Kidney (tissue), 14 donors: Measurements from ENCODE around the gene IFNL2. TPM values are rescaled to one million over a fixed set of nuclear protein-coding genes. Genes with fewer than 3 reads are reported as not detected.
"Not testable (repeated sequence)": the region's sequence is repeated elsewhere in the genome, so short reads cannot be mapped to it uniquely, and the experiment has no call there.

Experiments used
- DNase-seq, 5 donors: peaks; one replicate each; pipeline ENCODE4 v3.0.0-alpha.2; 2013 to 2020
- FAIRE-seq: peaks from 2 replicates; lab custom pipeline; 2012; peaks lifted over from hg19 to GRCh38; lab: Jason Lieb, UNC
- H3K27ac ChIP-seq, 2 donors: one replicate each; pipeline ENCODE4 v1.7.0; 2013; ENCODE audit warnings: low read depth in 2 of 2, low read length in 2 of 2, inconsistent platforms in 1 of 2
- H3K27me3 ChIP-seq: one replicate; pipeline ENCODE4 v1.7.1; 2013; ENCODE audit warnings: low read length, inconsistent platforms; ENCODE audit not compliant: control insufficient read depth, insufficient read depth
- H3K36me3 ChIP-seq, 3 donors: one replicate each; pipeline versions ENCODE4 v1.7.0 to v1.7.1; 2013; ENCODE audit warnings: low read length in 3 of 3, control low read depth in 1 of 3, inconsistent platforms in 1 of 3; ENCODE audit not compliant: insufficient read depth in 3 of 3, control insufficient read depth in 2 of 3
- H3K4me1 ChIP-seq, 3 donors: one replicate each; pipeline versions ENCODE4 v1.7.0 to v1.7.1; 2013; ENCODE audit warnings: low read length in 3 of 3, inconsistent platforms in 1 of 3, low read depth in 1 of 3; ENCODE audit not compliant: control insufficient read depth in 2 of 3, insufficient read depth in 2 of 3
- H3K4me3 ChIP-seq, 3 donors: one replicate each; pipeline versions ENCODE4 v1.7.0 to v1.8.1; 2013; ENCODE audit warnings: low read length in 3 of 3, control low read depth in 1 of 3, inconsistent platforms in 1 of 3
- H3K9ac ChIP-seq, 3 donors: one replicate each; pipeline versions ENCODE4 v1.7.0 to v1.7.1; 2013; ENCODE audit warnings: low read length in 3 of 3, control low read depth in 1 of 3, inconsistent platforms in 1 of 3
- H3K9me3 ChIP-seq, 3 donors: one replicate each; pipeline versions ENCODE4 v1.7.0 to v1.7.1; 2013; ENCODE audit warnings: low read length in 3 of 3, control low read depth in 1 of 3, inconsistent platforms in 1 of 3; ENCODE audit not compliant: control insufficient read depth in 2 of 3, insufficient read depth in 1 of 3
- intact Hi-C: fragments of 100-400 bp; cut with DNase I; formaldehyde crosslinking; loops from one replicate; pipeline ENCODE4 v1.11.1; 2022
- polyA plus RNA-seq: library from polyadenylated mRNA; stranded (reverse); fragments of 350-450 nt; fragmentation: Illumina TruSeq; extraction: RNeasy Lipid Tissue Mini Kit (QIAGEN cat#74804); gene quantifications from one replicate; pipeline ENCODE4 v1.2.3, GENCODE V29; 2014; ENCODE audit warnings: low read depth, low replicate concordance; ENCODE audit not compliant: insufficient read depth
- total RNA-seq: library from RNA; stranded (reverse); fragmentation: NEBNext Ultra II Directional; extraction: Animal tissue kit (Norgen Biotek cat#: 25700); gene quantifications from one replicate; pipeline ENCODE4 v1.2.1, GENCODE V29; 2021
- TF ChIP-seq, protein P1 (sequence below): IDR thresholded peaks from 3 replicates; pipeline ENCODE4 v1.5.1; 2012; ENCODE audit warnings: mild to moderate bottlenecking, moderate library complexity, borderline replicate concordance; ENCODE audit not compliant: insufficient read depth; ENCODE audit errors: extremely low read depth
- donor health status: control.
- donor health status: control.
- donor health status: control.
- donor health status: control.
- donor health status: control.
- donor health status: DM: yes; HTN: yes; CAD: no.
- donor health status: Normal renal cell carcinoma (clear cell type).

Gene IFNL2
- total and polyA plus RNA-seq, 2 donors from 2014 or later, result not detected

DNA sequence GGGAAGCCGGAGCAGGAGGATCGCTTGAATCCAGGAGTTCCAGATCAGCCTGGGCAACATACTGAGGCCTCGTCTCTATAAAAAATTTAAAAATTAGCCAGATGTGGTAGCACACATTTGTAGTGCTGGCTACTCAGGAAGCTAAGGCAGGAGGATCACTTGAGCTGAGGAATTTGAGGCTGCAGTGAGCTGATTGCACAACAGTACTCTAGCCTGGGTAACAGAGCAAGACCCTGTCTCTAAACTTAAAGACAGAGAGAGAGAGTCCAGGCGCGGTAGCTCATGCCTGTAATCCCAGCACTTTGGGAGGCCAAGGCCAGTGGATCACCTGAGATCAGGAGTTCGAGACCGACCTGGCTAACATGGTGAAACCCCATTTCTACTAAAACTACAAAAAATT is 27.8 kb upstream of the IFNL2 start:
- TF ChIP-seq, protein P1, sequence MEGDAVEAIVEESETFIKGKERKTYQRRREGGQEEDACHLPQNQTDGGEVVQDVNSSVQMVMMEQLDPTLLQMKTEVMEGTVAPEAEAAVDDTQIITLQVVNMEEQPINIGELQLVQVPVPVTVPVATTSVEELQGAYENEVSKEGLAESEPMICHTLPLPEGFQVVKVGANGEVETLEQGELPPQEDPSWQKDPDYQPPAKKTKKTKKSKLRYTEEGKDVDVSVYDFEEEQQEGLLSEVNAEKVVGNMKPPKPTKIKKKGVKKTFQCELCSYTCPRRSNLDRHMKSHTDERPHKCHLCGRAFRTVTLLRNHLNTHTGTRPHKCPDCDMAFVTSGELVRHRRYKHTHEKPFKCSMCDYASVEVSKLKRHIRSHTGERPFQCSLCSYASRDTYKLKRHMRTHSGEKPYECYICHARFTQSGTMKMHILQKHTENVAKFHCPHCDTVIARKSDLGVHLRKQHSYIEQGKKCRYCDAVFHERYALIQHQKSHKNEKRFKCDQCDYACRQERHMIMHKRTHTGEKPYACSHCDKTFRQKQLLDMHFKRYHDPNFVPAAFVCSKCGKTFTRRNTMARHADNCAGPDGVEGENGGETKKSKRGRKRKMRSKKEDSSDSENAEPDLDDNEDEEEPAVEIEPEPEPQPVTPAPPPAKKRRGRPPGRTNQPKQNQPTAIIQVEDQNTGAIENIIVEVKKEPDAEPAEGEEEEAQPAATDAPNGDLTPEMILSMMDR, result no peak
- FAIRE-seq, result no peak
- no peaks in the 10 kb centered on the region for H3K27me3 ChIP-seq

GRCh38 chr19:39243741-39244140 is 24.5 kb upstream of the IFNL2 start:
- DNase-seq, H3K9me3 ChIP-seq, H3K27me3 ChIP-seq, H3K4me1 ChIP-seq, H3K27ac ChIP-seq, H3K9ac ChIP-seq, H3K36me3 ChIP-seq, FAIRE-seq, intact Hi-C loops, H3K4me3 ChIP-seq: not testable (repeated sequence)

More for the DNA sequence above, 27.8 kb upstream of the IFNL2 start:
- no peak overlapping the region for H3K4me3 ChIP-seq
- no peak for DNase-seq
- no peaks in the 10 kb centered on the region for H3K4me1 ChIP-seq
- no peaks in the 10 kb centered on the region for H3K36me3 ChIP-seq
- intact Hi-C loops, result no loop called here
- H3K27ac ChIP-seq, result no peak overlapping the region
- H3K9me3 ChIP-seq, result no peaks in the 10 kb centered on the region
- no peak overlapping the region for H3K9ac ChIP-seq

- FAIRE-seq, DNase-seq, H3K9me3 ChIP-seq, intact Hi-C loops, H3K27ac ChIP-seq, H3K4me1 ChIP-seq, H3K4me3 ChIP-seq, H3K9ac ChIP-seq, H3K36me3 ChIP-seq: not testable (repeated sequence)
- peaks cover 18% of the 10 kb centered on the region for H3K27me3 ChIP-seq
These were observed 23.6 kb upstream of the IFNL2 start, which contains the start of gene IFNL3 for GRCh38 chr19:39244410-39245100. Gene IFNL3 (minus strand): TSS chr19:39245006. CDS start chr19:39244967, 39 bp downstream.

DNA sequence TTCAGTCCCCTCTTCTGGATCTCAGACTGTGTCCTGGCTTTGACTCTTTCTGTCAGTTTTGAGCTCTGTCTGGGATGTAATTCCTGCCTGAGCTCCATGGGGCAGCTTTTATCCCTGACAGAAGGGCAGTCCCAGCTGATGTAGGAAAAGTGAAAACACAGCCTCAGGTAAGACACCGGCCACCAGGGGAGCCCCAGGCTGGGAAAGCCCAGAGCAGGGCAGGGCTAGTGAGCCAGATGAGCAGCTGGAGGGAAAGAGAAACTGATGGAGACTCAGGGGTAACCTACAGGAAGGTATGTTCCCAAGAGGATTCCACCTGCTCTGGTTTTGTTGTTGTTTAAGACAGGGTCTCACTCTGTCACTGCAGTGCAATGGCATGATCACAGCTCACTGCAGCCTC is 23.0 kb upstream of the IFNL2 start:
- H3K9me3 ChIP-seq, H3K4me3 ChIP-seq, H3K36me3 ChIP-seq, H3K4me1 ChIP-seq, H3K9ac ChIP-seq, intact Hi-C loops, H3K27ac ChIP-seq, FAIRE-seq, DNase-seq: not testable (repeated sequence)
- peaks cover 18% of the 10 kb centered on the region for H3K27me3 ChIP-seq

DNA sequence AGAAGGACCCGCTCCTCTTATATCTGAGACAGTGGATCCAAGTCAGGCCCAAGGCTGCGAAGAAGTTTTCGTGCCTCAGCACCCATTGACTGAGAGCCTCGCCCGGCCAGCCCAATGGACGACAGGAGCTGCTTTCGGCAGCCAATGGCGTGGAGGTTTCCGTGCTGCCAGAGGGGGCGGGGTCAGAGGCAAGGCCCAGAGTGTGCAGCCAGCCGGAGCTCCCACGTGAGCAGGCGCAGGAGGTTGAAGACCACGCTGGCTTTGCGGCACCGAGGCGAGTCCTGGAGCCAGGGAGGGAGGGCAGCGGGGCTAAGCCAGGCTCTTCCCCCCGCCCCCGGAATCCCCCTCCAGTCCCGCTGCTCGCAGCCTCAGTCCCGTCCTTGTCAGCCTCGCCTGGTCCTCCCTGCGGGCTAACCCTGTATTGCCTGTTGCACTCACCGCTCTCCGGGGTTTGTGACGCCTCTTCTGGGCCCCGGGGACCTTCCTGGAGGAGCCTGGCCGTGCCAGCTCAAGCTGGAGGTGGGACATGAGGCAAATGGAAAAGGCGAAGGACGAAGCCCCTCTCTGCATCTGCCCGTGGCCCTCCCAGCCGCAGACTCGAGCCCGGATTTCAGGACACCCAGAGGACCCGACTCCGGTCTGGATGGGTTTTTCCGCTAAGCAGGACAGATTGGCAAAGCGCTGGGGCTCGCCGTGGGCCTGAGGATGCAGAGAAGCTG is 21.1 kb upstream of the IFNL2 start:
- peaks cover 0 to 2% (median 0%) of the 10 kb centered on the region in 3 donors for H3K4me1 ChIP-seq
- no peak overlapping the region for H3K4me3 ChIP-seq
- no peaks in the 10 kb centered on the region for H3K36me3 ChIP-seq
- TF ChIP-seq, protein P1, result no peak
- no peak overlapping the region for H3K9ac ChIP-seq
- peaks cover 18% of the 10 kb centered on the region for H3K27me3 ChIP-seq
- intact Hi-C loops, result no loop called here
- no peak overlapping the region for H3K27ac ChIP-seq
- FAIRE-seq, result no peak
- no peaks in the 10 kb centered on the region for H3K9me3 ChIP-seq
- peak; percentile 69 to 86 (median 78) for DNase-seq
